Activated CD4-positive, alpha-beta T cell treated with anti-CD3 and anti-CD28 coated beads, Interleukin-2, amount 50 U/mL, for 16 hours (primary cell): Measurements from ENCODE around the gene KATNB1.
"Not testable (repeated sequence)": the region's sequence is repeated elsewhere in the genome, so short reads cannot be mapped to it uniquely, and the experiment has no call there.

Experiments used
- DNase-seq: peaks from one replicate; pipeline ENCODE4 v3.0.0-alpha.2; 2020

The KATNB1 gene

GRCh38 chr16:57703416-57704010, 32.1 kb upstream of the KATNB1 start:
- DNase-seq, result no peak

- no peak for DNase-seq
Measured at GRCh38 chr16:57704011-57704904, 31.3 kb upstream of the KATNB1 start.

GRCh38 chr16:57704905-57705852, 30.4 kb upstream of the KATNB1 start:
- DNase-seq, result no peak

GRCh38 chr16:57706717-57707116, 28.9 kb upstream of the KATNB1 start:
- DNase-seq, result no peak

- DNase-seq, result no peak
Measured at GRCh38 chr16:57707331-57707730, 28.2 kb upstream of the KATNB1 start.

- no peak for DNase-seq
Measured at GRCh38 chr16:57708168-57708567, 27.4 kb upstream of the KATNB1 start.

GRCh38 chr16:57709663-57710062, 25.9 kb upstream of the KATNB1 start:
- DNase-seq, result no peak

GRCh38 chr16:57711346-57711745, 24.2 kb upstream of the KATNB1 start:
- DNase-seq, result no peak

- DNase-seq, result no peak
Measured at GRCh38 chr16:57711993-57712392, 23.6 kb upstream of the KATNB1 start.

- not testable (repeated sequence) for DNase-seq
Measured at GRCh38 chr16:57712569-57712968, 23.0 kb upstream of the KATNB1 start.

- DNase-seq, result no peak
Measured at GRCh38 chr16:57713596-57713995, 22.0 kb upstream of the KATNB1 start.

GRCh38 chr16:57714047-57714446, 21.5 kb upstream of the KATNB1 start:
- no peak for DNase-seq

GRCh38 chr16:57720142-57720575, 15.4 kb upstream of the KATNB1 start:
- DNase-seq, result peak; percentile 50

GRCh38 chr16:57721356-57722209, 14.0 kb upstream of the KATNB1 start:
- DNase-seq, result no peak

GRCh38 chr16:57722210-57722499, 13.4 kb upstream of the KATNB1 start:
- DNase-seq, result no peak

- DNase-seq, result no peak
Measured at GRCh38 chr16:57722651-57723050, 12.9 kb upstream of the KATNB1 start.

- DNase-seq, result no peak
Measured at GRCh38 chr16:57723170-57723569, 12.4 kb upstream of the KATNB1 start.

- no peak for DNase-seq
Measured at GRCh38 chr16:57724531-57724930, 11.0 kb upstream of the KATNB1 start.

- no peak for DNase-seq
Measured at GRCh38 chr16:57725151-57725550, 10.4 kb upstream of the KATNB1 start.

GRCh38 chr16:57725554-57725953, 10.0 kb upstream of the KATNB1 start:
- no peak for DNase-seq

GRCh38 chr16:57725976-57726375, 9.6 kb upstream of the KATNB1 start:
- DNase-seq, result no peak

- DNase-seq, result no peak
Measured at GRCh38 chr16:57726433-57726947, 9.1 kb upstream of the KATNB1 start.
